HEK293 (cell line): ENCODE measurements around the gene ASCL3.

Experiments used
- CTCF ChIA-PET: fragments of 350-600 bp; formaldehyde crosslinking; extraction: SDS; loops from one replicate; lab custom pipeline; 2021; ENCODE audit warnings: antibody characterized with exemption; lab: Yijun Ruan, JAX
- POLR2A ChIA-PET: fragments of 300-600 bp; formaldehyde crosslinking; extraction: SDS; loops from one replicate; lab custom pipeline; 2020; ENCODE audit warnings: antibody characterized with exemption, inconsistent platforms; lab: Yijun Ruan, JAX
- H3K27ac ChIP-seq: fragments of 200-500 bp; sonication (Bioruptor generic); 2 replicates; pipeline ENCODE4 v1.5.1; 2014; ENCODE audit warnings: low read depth, low read length, control low read depth, inconsistent platforms; ENCODE audit errors: extremely low read depth
- H3K36me3 ChIP-seq, 2 experiments: fragments of 200-500 bp in 1 of 2; sonication (Bioruptor generic) in 1 of 2; 1 replicate in 1 of 2; 2 replicates in 1 of 2; pipeline ENCODE4 v1.5.1; 2014 to 2017; ENCODE audit warnings: inconsistent platforms in 2 of 2, low read length in 2 of 2; ENCODE audit not compliant: control insufficient read depth in 2 of 2, insufficient read depth in 1 of 2
- H3K4me1 ChIP-seq: fragments of 200-500 bp; sonication (Bioruptor generic); 2 replicates; pipeline ENCODE4 v1.5.1; 2014; ENCODE audit warnings: mild to moderate bottlenecking, low read length, inconsistent platforms; ENCODE audit not compliant: control insufficient read depth, insufficient read depth
- H3K4me3 ChIP-seq: 2 replicates; pipeline ENCODE4 v1.5.1; 2011; ENCODE audit warnings: low read depth, mild to moderate bottlenecking, control low read depth, low read length, moderate library complexity
- H3K9me3 ChIP-seq: fragments of 200-500 bp; sonication (Bioruptor generic); 2 replicates; pipeline ENCODE4 v1.5.1; 2014; ENCODE audit warnings: low read depth, low read length, inconsistent platforms; ENCODE audit not compliant: control insufficient read depth, insufficient read depth
- BCL11B ChIP-seq: fragments of 450-650 bp; formaldehyde crosslinking; IDR thresholded peaks from 2 replicates; pipeline ENCODE4 v1.5.1; 2016; ENCODE audit warnings: low read depth, missing biosample characterization, missing genetic modification characterization
- KLF16 ChIP-seq: fragments of 450-650 bp; formaldehyde crosslinking; IDR thresholded peaks from 2 replicates; pipeline ENCODE4 v1.5.1; 2017; ENCODE audit warnings: missing biosample characterization, missing genetic modification characterization
- KLF7 ChIP-seq: fragments of 450-650 bp; formaldehyde crosslinking; IDR thresholded peaks from 2 replicates; pipeline ENCODE4 v1.5.1; 2016; ENCODE audit warnings: missing biosample characterization, missing genetic modification characterization, borderline replicate concordance
- PRDM6 ChIP-seq: fragments of 450-650 bp; formaldehyde crosslinking; IDR thresholded peaks from 2 replicates; pipeline ENCODE4 v1.5.1; 2017; ENCODE audit warnings: missing biosample characterization, missing genetic modification characterization
- SETDB1 ChIP-seq: IDR thresholded peaks from one replicate; pipeline ENCODE4 v1.6.1; 2017; ENCODE audit warnings: mild to moderate bottlenecking, low read length, moderate library complexity, mixed read lengths; ENCODE audit not compliant: insufficient read length
- SP2 ChIP-seq: fragments of 450-650 bp; formaldehyde crosslinking; IDR thresholded peaks from 2 replicates; pipeline ENCODE4 v1.5.1; 2016; ENCODE audit warnings: missing biosample characterization, missing genetic modification characterization
- TCF7L2 ChIP-seq: IDR thresholded peaks from 2 replicates; pipeline ENCODE4 v1.6.1; 2011; ENCODE audit warnings: low read depth, mild to moderate bottlenecking, inconsistent platforms, low read length, moderate library complexity, borderline replicate concordance
- ZNF146 ChIP-seq: fragments of 450-650 bp; formaldehyde crosslinking; IDR thresholded peaks from 2 replicates; pipeline ENCODE4 v1.5.1; 2016; ENCODE audit warnings: missing biosample characterization, missing genetic modification characterization
- ZNF155 ChIP-seq: fragments of 450-650 bp; formaldehyde crosslinking; IDR thresholded peaks from 2 replicates; pipeline ENCODE4 v1.5.1; 2016; ENCODE audit warnings: missing biosample characterization, missing genetic modification characterization
- ZNF174 ChIP-seq: fragments of 450-650 bp; formaldehyde crosslinking; IDR thresholded peaks from 2 replicates; pipeline ENCODE4 v1.5.0; 2017; ENCODE audit warnings: missing biosample characterization, mild to moderate bottlenecking, missing genetic modification characterization
- ZNF274 ChIP-seq, 2 experiments: fragments of 200-500 bp in 1 of 2; fragments of 450-650 bp in 1 of 2; sonication (Bioruptor generic) in 1 of 2; formaldehyde crosslinking in 1 of 2; IDR thresholded peaks; 2 replicates each; pipeline versions ENCODE4 v1.5.1 to v1.6.1; 2014 to 2016; ENCODE audit warnings: borderline replicate concordance in 1 of 2, inconsistent platforms in 1 of 2, low read length in 1 of 2, missing biosample characterization in 1 of 2, missing genetic modification characterization in 1 of 2
- ZNF324 ChIP-seq: fragments of 450-650 bp; formaldehyde crosslinking; IDR thresholded peaks from 2 replicates; pipeline ENCODE4 v1.5.1; 2016; ENCODE audit warnings: missing biosample characterization, missing genetic modification characterization
- ZNF37A ChIP-seq: fragments of 450-650 bp; IDR thresholded peaks from 2 replicates; pipeline ENCODE4 v1.5.1; 2018; ENCODE audit warnings: missing biosample characterization, missing genetic modification characterization
- ZNF521 ChIP-seq: fragments of 450-650 bp; formaldehyde crosslinking; IDR thresholded peaks from 2 replicates; pipeline ENCODE4 v1.5.1; 2017; ENCODE audit warnings: missing biosample characterization, mild to moderate bottlenecking, missing genetic modification characterization
- ZNF558 ChIP-seq: fragments of 450-650 bp; formaldehyde crosslinking; IDR thresholded peaks from 2 replicates; pipeline ENCODE4 v1.5.1; 2016; ENCODE audit warnings: missing biosample characterization, missing genetic modification characterization
- ZNF610 ChIP-seq: fragments of 450-650 bp; formaldehyde crosslinking; IDR thresholded peaks from 2 replicates; pipeline ENCODE4 v1.5.1; 2016; ENCODE audit warnings: missing biosample characterization, missing genetic modification characterization, borderline replicate concordance
- ZNF621 ChIP-seq: fragments of 450-650 bp; formaldehyde crosslinking; IDR thresholded peaks from 2 replicates; pipeline ENCODE4 v1.5.1; 2017; ENCODE audit warnings: missing biosample characterization, missing genetic modification characterization
- ZNF629 ChIP-seq: fragments of 450-650 bp; formaldehyde crosslinking; IDR thresholded peaks from 2 replicates; pipeline ENCODE4 v1.5.1; 2017; ENCODE audit warnings: missing biosample characterization, missing genetic modification characterization
- ZNF670 ChIP-seq: fragments of 450-650 bp; formaldehyde crosslinking; IDR thresholded peaks from 2 replicates; pipeline ENCODE4 v1.5.1; 2016; ENCODE audit warnings: missing biosample characterization, missing genetic modification characterization, low read depth
- ZSCAN5A ChIP-seq: fragments of 450-650 bp; formaldehyde crosslinking; IDR thresholded peaks from 2 replicates; pipeline ENCODE4 v1.5.1; 2016; ENCODE audit warnings: missing biosample characterization, missing genetic modification characterization

Gene ASCL3

GRCh38 chr11:8979365-8979764, 36.5 kb upstream of the ASCL3 start (continued):
- TF ChIP-seq ZNF629 (tag by site-specific recombination), result 0 out of 2 replicates have a peak, but pooled peaks have one; percentile 14

GRCh38 chr11:8973121-8973520, 30.3 kb upstream of the ASCL3 start:
- Histone ChIP-seq H3K27ac (no peak overlapping the region), H3K4me3 (no peak overlapping the region), H3K36me3 (no peaks in the 10 kb centered on the region), H3K4me1 (no peaks in the 10 kb centered on the region), H3K9me3 (no peaks in the 10 kb centered on the region)
- ChIA-PET POLR2A (no interaction called here), CTCF (no interaction called here)
- TF ChIP-seq ZNF174 (tag by site-specific recombination) (no peak), ZNF610 (no peak)

GRCh38 chr11:8971924-8972316, 29.1 kb upstream of the ASCL3 start:
- H3K9me3 ChIP-seq, result no peaks in the 10 kb centered on the region
- no peaks in the 10 kb centered on the region for H3K36me3 ChIP-seq
- H3K4me3 ChIP-seq, result no peak overlapping the region
- TF ChIP-seq ZNF670 (tag by site-specific recombination), result no peak
- no peak for TF ChIP-seq PRDM6 (tag by site-specific recombination)
- TF ChIP-seq BCL11B (tag by site-specific recombination), result no peak
- TF ChIP-seq ZNF155 (tag by site-specific recombination), result no peak
- TF ChIP-seq TCF7L2, result no peak
- TF ChIP-seq SETDB1, result no peak
- no peak for TF ChIP-seq ZNF558
- TF ChIP-seq KLF16 (tag by site-specific recombination), result no peak
- TF ChIP-seq ZNF37A (tag by site-specific recombination), result no peak
- no peak for TF ChIP-seq KLF7
- no peak for TF ChIP-seq ZNF146 (tag by site-specific recombination)
- no peak for TF ChIP-seq ZNF274 (IDR thresholded peaks at IDR 0.05; ENCODE audit: low read length)
- no peak for TF ChIP-seq ZNF274 (tag by site-specific recombination; IDR thresholded peaks at IDR 0.05; ENCODE audit: borderline replicate concordance)
- no peak for TF ChIP-seq ZSCAN5A (tag by site-specific recombination)
- TF ChIP-seq SP2 (tag by site-specific recombination), result no peak
- no peak for TF ChIP-seq ZNF621 (tag by site-specific recombination)
- no peak for TF ChIP-seq ZNF521 (tag by site-specific recombination)
- no peak for TF ChIP-seq ZNF324 (tag by site-specific recombination)
- ChIA-PET CTCF (interaction anchor here (0.7 kb wide), 1 partner anchor 16 kb away, joined by 3 read pairs; no protein-coding TSS in a partner anchor), POLR2A (no interaction called here)
- no peaks in the 10 kb centered on the region for H3K4me1 ChIP-seq
- H3K27ac ChIP-seq, result no peak overlapping the region
